Measurements from ENCODE around the gene PMVK. TPM values are rescaled to one million over a fixed set of nuclear protein-coding genes. Genes with fewer than 3 reads are reported as not detected.

Gene PMVK
- polyA plus RNA-seq, 1 donor from 2014 or later, result 21.1 TPM

DNA sequence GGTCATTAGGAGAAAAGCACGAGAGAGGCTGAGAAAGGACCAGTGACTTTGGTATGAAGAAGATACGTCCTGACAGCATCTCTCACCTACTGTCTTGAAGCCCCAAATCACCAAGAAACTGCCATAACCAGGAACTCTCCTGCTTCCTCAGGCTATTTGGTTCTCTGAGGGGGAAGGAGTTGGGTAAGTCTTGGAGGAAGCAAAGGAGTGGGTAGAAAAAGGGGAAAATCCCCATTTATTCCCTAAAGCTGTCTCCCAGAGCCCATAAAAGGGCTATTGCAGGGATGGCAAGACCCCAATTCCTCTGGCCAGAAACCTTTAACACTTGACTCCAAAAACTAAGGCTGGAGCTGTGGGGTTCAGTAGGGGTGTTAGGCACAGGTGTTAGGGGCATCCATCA, 21.5 kb upstream of the PMVK start:
- H3K9me2 ChIP-seq (ENCODE audit: insufficient read depth, low read length), result no peaks in the 10 kb centered on the region
- no peak overlapping the region for H3K4me2 ChIP-seq (ENCODE audit: low read length)
- TF ChIP-seq POLR2AphosphoS5 (IDR thresholded peaks at IDR 0.05) (no peak), SMC3 (conservative IDR thresholded peaks at IDR 0.05; ENCODE audit: poor library complexity) (no peak), EZH2 (IDR thresholded peaks at IDR 0.05; ENCODE audit: borderline replicate concordance, insufficient read depth, low read length, poor library complexity, severe bottlenecking) (no peak)
- no peaks in the 10 kb centered on the region for H3K9me3 ChIP-seq (ENCODE audit: low read length)
- no peak overlapping the region for H3K9ac ChIP-seq (ENCODE audit: low read length)
- peaks cover 8% of the 10 kb centered on the region for H3F3A ChIP-seq (ENCODE audit: insufficient read depth, low read length, poor library complexity, severe bottlenecking)
- peaks cover 31% of the 10 kb centered on the region for H3K79me2 ChIP-seq (replicated peaks; ENCODE audit: insufficient read depth, low read length)
- no peaks in the 10 kb centered on the region for H4K20me1 ChIP-seq (ENCODE audit: insufficient read depth)
- no peak overlapping the region for H2AFZ ChIP-seq (ENCODE audit: low read depth, low read length)
- H3K36me3 ChIP-seq (ENCODE audit: insufficient read depth, low read length), result no peaks in the 10 kb centered on the region
- H3K27me3 ChIP-seq (ENCODE audit: insufficient read depth, low read depth, low read length), result no peaks in the 10 kb centered on the region
- no peak overlapping the region for H3K27ac ChIP-seq (ENCODE audit: low read length)
- H3K4me3 ChIP-seq (ENCODE audit: low read length), result no peak overlapping the region

DNA sequence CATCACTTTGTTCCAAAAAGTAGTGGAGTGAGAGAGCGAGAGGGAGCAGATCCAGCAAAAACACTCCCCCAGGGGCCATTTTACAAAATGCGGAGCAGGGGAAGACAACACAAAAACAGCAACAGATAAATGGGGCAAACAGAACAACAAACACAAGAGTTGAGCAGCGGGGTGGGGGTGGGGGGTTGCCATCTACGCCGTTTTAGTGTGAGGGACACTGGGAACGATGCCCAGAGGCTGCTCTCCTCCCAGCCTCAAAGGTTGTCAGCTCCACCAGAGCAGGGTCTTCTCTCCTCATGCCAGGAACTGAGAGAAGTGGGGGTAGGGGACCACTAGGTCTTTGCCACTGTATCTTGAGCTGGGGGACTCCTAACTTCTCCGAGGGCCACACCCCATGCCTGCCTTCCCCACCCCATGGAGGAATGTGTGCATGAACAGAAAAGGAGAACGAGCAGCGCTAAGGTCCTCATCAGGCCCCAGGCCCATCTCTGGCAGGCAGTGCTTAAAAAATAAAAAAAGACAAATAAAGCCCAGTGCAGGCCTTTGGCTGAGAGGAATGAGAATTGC, 20.7 kb upstream of the PMVK start:
- no peak overlapping the region for H3K9ac ChIP-seq (ENCODE audit: low read length)
- no peaks in the 10 kb centered on the region for H3K36me3 ChIP-seq (ENCODE audit: insufficient read depth, low read length)
- TF ChIP-seq, protein P1, sequence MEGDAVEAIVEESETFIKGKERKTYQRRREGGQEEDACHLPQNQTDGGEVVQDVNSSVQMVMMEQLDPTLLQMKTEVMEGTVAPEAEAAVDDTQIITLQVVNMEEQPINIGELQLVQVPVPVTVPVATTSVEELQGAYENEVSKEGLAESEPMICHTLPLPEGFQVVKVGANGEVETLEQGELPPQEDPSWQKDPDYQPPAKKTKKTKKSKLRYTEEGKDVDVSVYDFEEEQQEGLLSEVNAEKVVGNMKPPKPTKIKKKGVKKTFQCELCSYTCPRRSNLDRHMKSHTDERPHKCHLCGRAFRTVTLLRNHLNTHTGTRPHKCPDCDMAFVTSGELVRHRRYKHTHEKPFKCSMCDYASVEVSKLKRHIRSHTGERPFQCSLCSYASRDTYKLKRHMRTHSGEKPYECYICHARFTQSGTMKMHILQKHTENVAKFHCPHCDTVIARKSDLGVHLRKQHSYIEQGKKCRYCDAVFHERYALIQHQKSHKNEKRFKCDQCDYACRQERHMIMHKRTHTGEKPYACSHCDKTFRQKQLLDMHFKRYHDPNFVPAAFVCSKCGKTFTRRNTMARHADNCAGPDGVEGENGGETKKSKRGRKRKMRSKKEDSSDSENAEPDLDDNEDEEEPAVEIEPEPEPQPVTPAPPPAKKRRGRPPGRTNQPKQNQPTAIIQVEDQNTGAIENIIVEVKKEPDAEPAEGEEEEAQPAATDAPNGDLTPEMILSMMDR (IDR thresholded peaks at IDR 0.05; ENCODE audit: poor library complexity, severe bottlenecking), result no peak
- TF ChIP-seq EZH2 (IDR thresholded peaks at IDR 0.05; ENCODE audit: borderline replicate concordance, insufficient read depth, low read length, poor library complexity, severe bottlenecking) (no peak), SMC3 (conservative IDR thresholded peaks at IDR 0.05; ENCODE audit: poor library complexity) (no peak), EP300 (conservative IDR thresholded peaks at IDR 0.05; ENCODE audit: poor library complexity, severe bottlenecking) (no peak), MXI1 (conservative IDR thresholded peaks at IDR 0.05; ENCODE audit: poor library complexity, severe bottlenecking) (no peak), TAF1 (IDR thresholded peaks at IDR 0.05; ENCODE audit: low read depth) (no peak), POLR2AphosphoS5 (IDR thresholded peaks at IDR 0.05) (no peak), RAD21 (conservative IDR thresholded peaks at IDR 0.05) (no peak)
- TF ChIP-seq, protein P2, sequence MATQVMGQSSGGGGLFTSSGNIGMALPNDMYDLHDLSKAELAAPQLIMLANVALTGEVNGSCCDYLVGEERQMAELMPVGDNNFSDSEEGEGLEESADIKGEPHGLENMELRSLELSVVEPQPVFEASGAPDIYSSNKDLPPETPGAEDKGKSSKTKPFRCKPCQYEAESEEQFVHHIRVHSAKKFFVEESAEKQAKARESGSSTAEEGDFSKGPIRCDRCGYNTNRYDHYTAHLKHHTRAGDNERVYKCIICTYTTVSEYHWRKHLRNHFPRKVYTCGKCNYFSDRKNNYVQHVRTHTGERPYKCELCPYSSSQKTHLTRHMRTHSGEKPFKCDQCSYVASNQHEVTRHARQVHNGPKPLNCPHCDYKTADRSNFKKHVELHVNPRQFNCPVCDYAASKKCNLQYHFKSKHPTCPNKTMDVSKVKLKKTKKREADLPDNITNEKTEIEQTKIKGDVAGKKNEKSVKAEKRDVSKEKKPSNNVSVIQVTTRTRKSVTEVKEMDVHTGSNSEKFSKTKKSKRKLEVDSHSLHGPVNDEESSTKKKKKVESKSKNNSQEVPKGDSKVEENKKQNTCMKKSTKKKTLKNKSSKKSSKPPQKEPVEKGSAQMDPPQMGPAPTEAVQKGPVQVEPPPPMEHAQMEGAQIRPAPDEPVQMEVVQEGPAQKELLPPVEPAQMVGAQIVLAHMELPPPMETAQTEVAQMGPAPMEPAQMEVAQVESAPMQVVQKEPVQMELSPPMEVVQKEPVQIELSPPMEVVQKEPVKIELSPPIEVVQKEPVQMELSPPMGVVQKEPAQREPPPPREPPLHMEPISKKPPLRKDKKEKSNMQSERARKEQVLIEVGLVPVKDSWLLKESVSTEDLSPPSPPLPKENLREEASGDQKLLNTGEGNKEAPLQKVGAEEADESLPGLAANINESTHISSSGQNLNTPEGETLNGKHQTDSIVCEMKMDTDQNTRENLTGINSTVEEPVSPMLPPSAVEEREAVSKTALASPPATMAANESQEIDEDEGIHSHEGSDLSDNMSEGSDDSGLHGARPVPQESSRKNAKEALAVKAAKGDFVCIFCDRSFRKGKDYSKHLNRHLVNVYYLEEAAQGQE (IDR thresholded peaks at IDR 0.05; ENCODE audit: borderline replicate concordance), result no peak
- no peak overlapping the region for H2AFZ ChIP-seq (ENCODE audit: low read depth, low read length)
- H4K20me1 ChIP-seq (ENCODE audit: insufficient read depth), result no peaks in the 10 kb centered on the region
- no peak overlapping the region for H3K4me2 ChIP-seq (ENCODE audit: low read length)
- peaks cover 8% of the 10 kb centered on the region for H3F3A ChIP-seq (ENCODE audit: insufficient read depth, low read length, poor library complexity, severe bottlenecking)
- no peaks in the 10 kb centered on the region for H3K27me3 ChIP-seq (ENCODE audit: insufficient read depth, low read depth, low read length)
- H3K79me2 ChIP-seq (replicated peaks; ENCODE audit: insufficient read depth, low read length), result peaks cover 27% of the 10 kb centered on the region
- no peaks in the 10 kb centered on the region for H3K9me2 ChIP-seq (ENCODE audit: insufficient read depth, low read length)
- no peaks in the 10 kb centered on the region for H3K9me3 ChIP-seq (ENCODE audit: low read length)
- no peak overlapping the region for H3K4me3 ChIP-seq (ENCODE audit: low read length)
- H3K27ac ChIP-seq (ENCODE audit: low read length), result no peak overlapping the region
